NCI-H2107 treated with DMSO at 0.1 percent for 48 hours (cell line): ENCODE measurements around the gene FKBP8.

ENCODE experiments used
- DNase-seq: peaks from one replicate; lab custom pipeline; 2025; ENCODE audit not compliant: unreplicated experiment; lab: John Stamatoyannopoulos, UW

FKBP8 gene

GRCh38 chr19:18487576-18488402 lies 55.6 kb downstream of the FKBP8 start:
- DNase-seq = no peak

DNA sequence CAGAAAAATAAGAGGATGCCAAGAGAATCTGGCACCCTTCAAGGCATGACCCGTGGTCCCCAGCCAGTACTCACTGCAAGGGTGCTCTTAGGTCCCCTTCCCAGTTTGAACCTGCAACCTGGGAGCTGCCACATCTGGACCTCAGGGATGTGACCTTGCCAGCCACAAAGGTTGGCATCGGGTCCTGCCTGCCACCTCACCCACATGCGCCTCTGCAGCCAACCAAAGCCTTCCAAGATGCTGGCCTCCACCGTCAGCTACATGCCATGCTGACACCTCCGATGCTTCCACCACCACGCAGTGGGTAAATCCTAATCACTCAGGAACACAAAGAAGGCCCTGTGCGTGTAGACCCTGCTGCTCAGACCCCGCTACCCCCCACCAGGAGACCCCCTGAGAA lies 56.6 kb downstream of the FKBP8 start:
- no peak for DNase-seq

DNA sequence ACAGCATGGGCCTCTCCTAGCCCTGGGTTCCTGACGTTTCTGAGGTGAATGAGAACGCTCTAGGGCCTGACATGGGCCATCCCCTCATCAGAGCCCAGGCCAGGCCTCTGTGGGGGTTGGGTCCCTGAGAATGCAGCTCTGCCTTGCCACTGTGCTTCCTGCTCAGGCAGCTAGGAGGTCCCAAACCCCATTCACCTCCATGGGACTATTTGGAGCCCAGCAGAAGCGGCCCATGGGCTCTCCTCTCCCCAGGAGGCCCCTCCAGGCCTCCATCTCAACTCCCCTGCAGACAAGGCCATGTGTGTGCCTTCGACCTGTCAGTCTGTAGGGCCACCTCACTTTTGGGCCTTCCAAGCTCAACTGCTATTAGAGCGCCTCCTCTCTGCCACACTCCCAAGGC lies 58.4 kb downstream of the FKBP8 start:
- no peak for DNase-seq

DNA sequence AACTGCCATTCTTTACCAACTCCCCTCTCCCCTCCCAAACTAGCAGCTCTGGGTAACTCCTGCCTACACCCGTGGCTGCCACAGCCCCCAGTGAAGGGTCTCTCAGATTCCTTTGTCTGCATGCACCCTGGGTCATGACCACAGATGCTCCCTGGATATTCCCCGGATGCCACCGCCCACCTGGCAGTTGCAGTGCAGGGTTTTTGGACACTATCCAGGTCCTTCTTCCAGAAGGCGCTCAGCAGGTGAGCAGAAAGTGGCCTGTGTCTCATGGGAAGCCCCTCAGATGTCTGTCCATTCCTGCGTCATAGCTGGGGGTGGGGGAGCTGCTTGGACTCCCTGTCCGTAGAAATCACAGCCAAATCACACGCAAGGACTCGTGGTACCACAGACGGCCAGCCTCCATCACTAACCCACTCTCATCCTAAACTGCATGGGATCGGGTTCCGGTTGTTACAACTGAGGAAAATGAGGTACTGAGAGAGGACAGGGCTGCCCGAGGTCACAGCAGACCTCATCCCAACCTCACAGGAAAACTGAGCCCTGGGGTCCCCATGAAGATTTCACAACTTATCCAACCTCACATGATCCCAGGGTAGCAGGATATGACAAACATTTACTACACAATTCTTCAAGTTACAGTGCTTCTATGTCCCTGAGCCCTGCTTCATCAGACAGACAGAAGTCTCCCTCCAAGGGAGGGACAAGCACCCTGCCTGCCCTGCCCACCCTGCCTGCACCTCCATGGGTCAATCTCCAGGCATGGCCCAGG lies 60.1 kb downstream of the FKBP8 start:
- peak; percentile 42 for DNase-seq
